Activated naive CD8-positive, alpha-beta T cell (primary cell): ENCODE data around the gene IQSEC2.

Source experiments
- H3K27ac Mint-ChIP-seq: one replicate; pipeline ENCODE4 v1.8.0; 2021; ENCODE audit warnings: mixed read lengths
- H3K27me3 Mint-ChIP-seq: one replicate; pipeline ENCODE4 v1.8.0; 2021; ENCODE audit warnings: mixed read lengths
- H3K36me3 Mint-ChIP-seq: one replicate; pipeline ENCODE4 v1.8.0; 2021; ENCODE audit warnings: mixed read lengths
- H3K4me1 Mint-ChIP-seq: one replicate; pipeline ENCODE4 v1.8.0; 2021; ENCODE audit warnings: low read depth, mixed read lengths
- H3K4me3 Mint-ChIP-seq: one replicate; pipeline ENCODE4 v1.8.0; 2021; ENCODE audit warnings: mild to moderate bottlenecking, mixed read lengths
- H3K9me3 Mint-ChIP-seq: one replicate; pipeline ENCODE4 v1.8.0; 2021; ENCODE audit warnings: low read depth, mixed read lengths

IQSEC2 gene

GRCh38 chrX:53313728-53314105 is 32.3 kb upstream of the IQSEC2 start:
- no peak overlapping the region for H3K4me3 Mint-ChIP-seq
- peaks cover 3% of the 10 kb centered on the region for H3K27me3 Mint-ChIP-seq
- no peaks in the 10 kb centered on the region for H3K4me1 Mint-ChIP-seq
- no peaks in the 10 kb centered on the region for H3K36me3 Mint-ChIP-seq
- H3K9me3 Mint-ChIP-seq, result no peaks in the 10 kb centered on the region
- no peak overlapping the region for H3K27ac Mint-ChIP-seq

- H3K36me3 Mint-ChIP-seq, result no peaks in the 10 kb centered on the region
- no peak overlapping the region for H3K4me3 Mint-ChIP-seq
- H3K27ac Mint-ChIP-seq, result no peak overlapping the region
- no peaks in the 10 kb centered on the region for H3K27me3 Mint-ChIP-seq
- no peaks in the 10 kb centered on the region for H3K9me3 Mint-ChIP-seq
- H3K4me1 Mint-ChIP-seq, result no peaks in the 10 kb centered on the region
Measured at GRCh38 chrX:53312946-53313727, 31.8 kb upstream of the IQSEC2 start.

GRCh38 chrX:53309837-53310236 is 28.5 kb upstream of the IQSEC2 start:
- Mint-ChIP-seq H3K4me3 (no peak overlapping the region), H3K27ac (no peak overlapping the region), H3K27me3 (no peaks in the 10 kb centered on the region), H3K9me3 (no peaks in the 10 kb centered on the region), H3K36me3 (no peaks in the 10 kb centered on the region), H3K4me1 (peaks cover 2% of the 10 kb centered on the region)

DNA sequence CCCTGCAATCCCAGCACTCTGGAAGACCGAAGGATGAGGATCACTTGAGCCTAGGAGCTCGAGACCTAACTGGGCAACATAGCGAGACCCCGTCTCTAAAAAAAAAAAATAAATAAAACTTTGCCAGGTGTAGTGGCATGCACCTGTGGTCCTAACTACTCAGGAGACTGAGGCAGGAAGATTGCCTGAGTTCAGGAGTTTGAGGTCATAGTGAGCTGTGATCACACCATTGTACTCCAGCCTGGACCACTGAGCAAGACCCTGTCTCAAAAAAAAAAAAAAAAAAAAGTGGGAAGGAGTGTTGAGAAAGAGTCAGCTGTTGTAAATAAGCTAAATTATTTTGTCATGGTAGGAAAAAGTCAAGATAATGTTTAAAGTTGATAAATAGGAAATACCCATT is 27.5 kb upstream of the IQSEC2 start:
- Mint-ChIP-seq H3K27me3 (no peaks in the 10 kb centered on the region), H3K9me3 (no peaks in the 10 kb centered on the region), H3K4me3 (no peak overlapping the region), H3K36me3 (no peaks in the 10 kb centered on the region), H3K27ac (no peak overlapping the region), H3K4me1 (peaks cover 2% of the 10 kb centered on the region)

GRCh38 chrX:53305996-53306937 is 24.9 kb upstream of the IQSEC2 start:
- peaks cover 2% of the 10 kb centered on the region for H3K4me1 Mint-ChIP-seq
- no peaks in the 10 kb centered on the region for H3K9me3 Mint-ChIP-seq
- no peaks in the 10 kb centered on the region for H3K27me3 Mint-ChIP-seq
- no peak overlapping the region for H3K27ac Mint-ChIP-seq
- H3K4me3 Mint-ChIP-seq, result no peak overlapping the region
- H3K36me3 Mint-ChIP-seq, result no peaks in the 10 kb centered on the region

- Mint-ChIP-seq H3K36me3 (no peaks in the 10 kb centered on the region), H3K4me1 (peaks cover 2% of the 10 kb centered on the region), H3K9me3 (no peaks in the 10 kb centered on the region), H3K4me3 (no peak overlapping the region), H3K27me3 (no peaks in the 10 kb centered on the region), H3K27ac (no peak overlapping the region)
Measured at GRCh38 chrX:53305219-53305995, 24.0 kb upstream of the IQSEC2 start.

- no peaks in the 10 kb centered on the region for H3K27me3 Mint-ChIP-seq
- no peaks in the 10 kb centered on the region for H3K9me3 Mint-ChIP-seq
- H3K4me3 Mint-ChIP-seq, result no peak overlapping the region
- peaks cover 2% of the 10 kb centered on the region for H3K4me1 Mint-ChIP-seq
- H3K36me3 Mint-ChIP-seq, result no peaks in the 10 kb centered on the region
- H3K27ac Mint-ChIP-seq, result no peak overlapping the region
Measured at GRCh38 chrX:53303195-53303594, 21.8 kb upstream of the IQSEC2 start.

GRCh38 chrX:53300157-53300556 is 18.8 kb upstream of the IQSEC2 start:
- Mint-ChIP-seq H3K4me3 (no peak overlapping the region), H3K27me3 (no peaks in the 10 kb centered on the region), H3K4me1 (no peaks in the 10 kb centered on the region), H3K9me3 (no peaks in the 10 kb centered on the region), H3K36me3 (no peaks in the 10 kb centered on the region), H3K27ac (no peak overlapping the region)

DNA sequence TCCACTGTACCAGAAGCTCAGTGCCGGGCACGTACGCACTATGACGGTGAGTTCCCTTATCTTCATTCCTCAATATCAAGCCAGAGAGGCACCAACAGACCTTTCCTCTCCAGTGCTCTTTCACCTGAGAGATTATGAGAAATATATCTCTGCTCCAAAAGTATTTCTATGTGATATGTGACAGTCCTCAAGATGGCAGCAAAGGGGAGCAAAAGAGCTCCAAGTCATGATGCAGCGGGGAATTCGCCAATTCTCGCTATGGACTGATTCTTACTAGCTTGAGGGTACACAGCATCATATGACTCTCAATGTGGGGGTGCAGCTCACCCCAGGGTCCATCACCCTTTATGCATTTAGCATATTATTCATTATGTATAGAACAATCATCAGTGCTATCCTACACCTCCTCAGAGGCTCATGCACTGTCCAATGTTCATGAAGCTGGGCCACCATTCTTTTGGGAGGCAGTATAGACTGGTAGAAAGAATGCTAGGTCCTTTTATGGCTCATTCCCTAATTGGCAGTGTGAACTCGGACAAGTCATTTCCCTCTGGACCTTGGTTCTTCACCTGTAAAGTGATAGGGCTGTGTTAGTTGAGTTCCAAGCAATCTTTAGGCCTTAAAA is 12.8 kb upstream of the IQSEC2 start:
- Mint-ChIP-seq H3K27me3 (no peaks in the 10 kb centered on the region), H3K4me1 (peaks cover 5% of the 10 kb centered on the region), H3K9me3 (no peaks in the 10 kb centered on the region), H3K4me3 (no peak overlapping the region), H3K27ac (no peak overlapping the region), H3K36me3 (no peaks in the 10 kb centered on the region)

DNA sequence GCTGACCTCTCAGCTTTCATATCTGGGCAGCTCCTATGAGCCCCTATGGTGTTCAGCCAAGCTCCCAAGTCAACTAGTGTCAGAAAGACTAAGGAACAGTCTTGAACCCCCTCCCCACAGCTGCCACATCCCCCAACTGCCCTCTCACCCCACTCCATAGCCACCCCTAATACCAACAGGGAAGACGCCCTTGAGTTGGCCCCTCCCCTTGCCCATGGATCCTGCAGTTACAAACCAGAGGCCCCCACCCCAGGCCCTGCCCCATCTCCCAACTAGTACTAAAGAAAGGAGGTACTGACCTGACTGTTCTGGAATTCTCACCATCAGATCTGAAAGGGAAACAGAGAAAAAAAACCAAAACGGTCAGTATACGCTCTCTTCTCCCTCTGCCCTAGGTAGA is 10.2 kb upstream of the IQSEC2 start:
- H3K4me3 Mint-ChIP-seq, result no peak overlapping the region
- peaks cover 19% of the 10 kb centered on the region for H3K4me1 Mint-ChIP-seq
- H3K36me3 Mint-ChIP-seq, result no peaks in the 10 kb centered on the region
- H3K27me3 Mint-ChIP-seq, result no peaks in the 10 kb centered on the region
- no peak overlapping the region for H3K27ac Mint-ChIP-seq
- no peaks in the 10 kb centered on the region for H3K9me3 Mint-ChIP-seq

DNA sequence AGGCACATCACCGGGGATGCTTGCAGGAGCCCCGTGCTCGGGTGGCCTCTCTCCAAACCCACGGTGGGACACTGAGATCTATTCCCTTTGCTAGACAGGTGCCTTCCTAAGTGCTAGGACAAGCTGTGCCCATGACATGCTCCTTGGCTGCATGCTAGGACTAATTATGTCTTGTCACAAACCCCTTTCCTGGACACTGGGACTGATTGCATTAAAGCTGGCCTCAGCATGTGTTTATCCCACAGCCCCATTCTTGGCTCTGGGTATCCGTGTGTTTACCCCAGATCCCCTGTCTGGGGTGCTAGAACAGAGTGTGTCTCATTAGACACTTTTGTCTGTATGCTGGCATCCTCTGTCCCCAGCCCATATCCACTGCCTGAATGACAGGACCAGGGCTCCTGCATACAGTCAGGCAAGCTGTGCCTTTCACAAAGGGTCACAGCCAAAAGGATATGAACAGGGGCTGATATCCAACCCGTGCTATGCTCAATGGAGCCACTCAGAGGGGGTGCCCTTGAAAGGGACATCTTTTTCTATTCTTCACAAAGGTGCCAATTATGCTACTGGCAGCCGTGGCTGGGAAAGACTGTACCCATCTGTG is 9.2 kb upstream of the IQSEC2 start:
- Mint-ChIP-seq H3K27ac (no peak overlapping the region), H3K27me3 (no peaks in the 10 kb centered on the region), H3K4me1 (peaks cover 21% of the 10 kb centered on the region), H3K36me3 (no peaks in the 10 kb centered on the region), H3K4me3 (no peak overlapping the region), H3K9me3 (no peaks in the 10 kb centered on the region)

DNA sequence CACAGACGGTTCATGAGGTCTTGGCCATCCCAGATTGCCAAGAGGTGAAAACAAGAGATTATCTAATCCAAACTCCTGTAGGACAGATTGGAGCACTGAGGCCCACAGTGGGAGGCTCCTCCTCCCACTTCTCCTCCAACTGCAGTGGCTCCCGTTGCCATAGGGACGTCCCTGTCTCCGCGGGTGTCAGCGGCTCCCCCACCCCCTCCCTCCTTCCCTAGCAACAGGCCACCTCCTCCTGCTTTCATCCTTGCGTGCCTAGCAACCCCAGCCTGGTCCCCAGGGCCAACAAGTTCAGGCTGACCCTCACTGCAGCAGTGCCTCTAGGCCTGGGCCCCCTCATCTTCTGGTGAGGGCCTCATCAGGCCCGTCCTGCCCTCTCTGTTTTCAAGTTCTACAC is 6.8 kb upstream of the IQSEC2 start:
- Mint-ChIP-seq H3K4me3 (peak overlapping the region; percentile 73), H3K27ac (peak overlapping the region; percentile 84), H3K36me3 (no peaks in the 10 kb centered on the region), H3K27me3 (no peaks in the 10 kb centered on the region), H3K9me3 (no peaks in the 10 kb centered on the region), H3K4me1 (peaks cover 28% of the 10 kb centered on the region)

- H3K27ac Mint-ChIP-seq, result peak overlapping the region; percentile 84
- no peaks in the 10 kb centered on the region for H3K27me3 Mint-ChIP-seq
- H3K36me3 Mint-ChIP-seq, result no peaks in the 10 kb centered on the region
- H3K4me3 Mint-ChIP-seq, result peak overlapping the region; percentile 73
- H3K9me3 Mint-ChIP-seq, result no peaks in the 10 kb centered on the region
- peaks cover 28% of the 10 kb centered on the region for H3K4me1 Mint-ChIP-seq
Measured at GRCh38 chrX:53287493-53288138, 6.2 kb upstream of the IQSEC2 start.

DNA sequence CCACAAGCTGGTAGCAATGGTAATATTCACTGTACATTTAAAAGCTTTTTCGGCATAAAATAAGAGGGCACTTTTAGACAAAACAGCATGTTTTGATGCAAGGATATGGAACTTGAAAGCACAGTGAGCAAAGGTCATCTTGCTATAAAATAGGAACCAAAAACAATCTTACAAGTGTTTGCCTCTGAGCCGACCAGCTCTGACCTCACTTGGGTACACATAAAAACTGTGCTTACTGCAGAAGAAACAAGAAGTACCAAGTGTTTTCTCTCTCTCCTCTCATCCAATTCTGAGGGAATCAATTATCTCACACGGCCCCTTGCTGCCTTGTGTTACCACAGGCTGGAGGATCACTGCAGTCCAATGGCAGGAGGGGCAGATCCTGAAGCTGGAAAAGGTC is 4.8 kb upstream of the IQSEC2 start:
- no peaks in the 10 kb centered on the region for H3K27me3 Mint-ChIP-seq
- H3K9me3 Mint-ChIP-seq, result no peaks in the 10 kb centered on the region
- H3K4me1 Mint-ChIP-seq, result peaks cover 28% of the 10 kb centered on the region
- H3K4me3 Mint-ChIP-seq, result no peak overlapping the region
- H3K27ac Mint-ChIP-seq, result no peak overlapping the region
- H3K36me3 Mint-ChIP-seq, result no peaks in the 10 kb centered on the region
